ENCODE data around the gene PHC3.
"Not testable (repeated sequence)": the region's sequence is repeated elsewhere in the genome, so short reads cannot be mapped to it uniquely, and the experiment has no call there.

PHC3 gene

GRCh38 chr3:170195759-170196158, 14.2 kb upstream of the PHC3 start:
- not testable (repeated sequence) for DNase-seq (ENCODE audit: low read depth in 2 of 2)

GRCh38 chr3:170189398-170190256, 8.1 kb upstream of the PHC3 start:
- DNase-seq (ENCODE audit: low read depth in 2 of 2), result no peak

- DNase-seq (ENCODE audit: low read depth in 2 of 2), result no peak
Observed at GRCh38 chr3:170180079-170180907, 1.2 kb downstream of the PHC3 start.

- DNase-seq (ENCODE audit: low read depth in 2 of 2), result no peak
Observed at GRCh38 chr3:170179432-170179831, 2.1 kb downstream of the PHC3 start.

- DNase-seq (ENCODE audit: low read depth in 2 of 2), result no peak
Observed at GRCh38 chr3:170178651-170179050, 2.9 kb downstream of the PHC3 start.

- DNase-seq (ENCODE audit: low read depth in 2 of 2), result no peak
Observed at GRCh38 chr3:170171563-170171962, 10.0 kb downstream of the PHC3 start.

- DNase-seq (ENCODE audit: low read depth in 2 of 2), result no peak
Observed at GRCh38 chr3:170164717-170165116, 16.8 kb downstream of the PHC3 start.

GRCh38 chr3:170163956-170164645, 17.4 kb downstream of the PHC3 start:
- no peak for DNase-seq (ENCODE audit: low read depth in 2 of 2)

GRCh38 chr3:170162630-170163029, 18.9 kb downstream of the PHC3 start:
- no peak for DNase-seq (ENCODE audit: low read depth in 2 of 2)

GRCh38 chr3:170162052-170162451, 19.5 kb downstream of the PHC3 start:
- DNase-seq (ENCODE audit: low read depth in 2 of 2), result no peak

GRCh38 chr3:170159933-170160332, 21.6 kb downstream of the PHC3 start:
- DNase-seq (ENCODE audit: low read depth in 2 of 2), result no peak

GRCh38 chr3:170159459-170159858, 22.1 kb downstream of the PHC3 start:
- DNase-seq (ENCODE audit: low read depth in 2 of 2), result no peak

- DNase-seq (ENCODE audit: low read depth in 2 of 2), result no peak
Observed at GRCh38 chr3:170155604-170156003, 25.9 kb downstream of the PHC3 start.

- DNase-seq (ENCODE audit: low read depth in 2 of 2), result no peak
Observed at GRCh38 chr3:170154569-170155143, 26.9 kb downstream of the PHC3 start.

GRCh38 chr3:170154084-170154483, 27.4 kb downstream of the PHC3 start:
- peak; percentile 11 to 13 for DNase-seq (ENCODE audit: low read depth in 2 of 2)

- DNase-seq (ENCODE audit: low read depth in 2 of 2), result no peak
Observed at GRCh38 chr3:170151536-170151935, 30.0 kb downstream of the PHC3 start.

GRCh38 chr3:170149016-170149415, 32.5 kb downstream of the PHC3 start:
- DNase-seq (ENCODE audit: low read depth in 2 of 2), result no peak

- DNase-seq (ENCODE audit: low read depth in 2 of 2), result no peak
Observed at GRCh38 chr3:170145278-170145677, 36.3 kb downstream of the PHC3 start.

- no peak for DNase-seq (ENCODE audit: low read depth in 2 of 2)
Observed at GRCh38 chr3:170144437-170144843, 37.1 kb downstream of the PHC3 start.

GRCh38 chr3:170142373-170142772, 39.2 kb downstream of the PHC3 start:
- no peak for DNase-seq (ENCODE audit: low read depth in 2 of 2)

- peak; percentile 17 to 28 for DNase-seq (ENCODE audit: low read depth in 2 of 2)
Observed at GRCh38 chr3:170137986-170138385, 43.5 kb downstream of the PHC3 start.

GRCh38 chr3:170132335-170132734, 49.2 kb downstream of the PHC3 start:
- no peak for DNase-seq (ENCODE audit: low read depth in 2 of 2)

All from fibroblast of skin of left biceps (primary cell).